HFFc6 (cell line): Measurements from ENCODE around the gene TRMU. TPM values are rescaled to one million over a fixed set of nuclear protein-coding genes. Genes with fewer than 3 reads are reported as not detected.

ENCODE experiments used
- DNase-seq: peaks from one replicate; pipeline ENCODE4 v3.0.0-alpha.2; 2018
- H3K27ac Mint-ChIP-seq: 2 replicates; pipeline ENCODE4 v1.8.0; 2020; ENCODE audit warnings: mild to moderate bottlenecking, mixed read lengths
- H3K27me3 Mint-ChIP-seq: 2 replicates; pipeline ENCODE4 v1.8.0; 2021; ENCODE audit warnings: mild to moderate bottlenecking, moderate library complexity, mixed read lengths; ENCODE audit not compliant: insufficient read depth
- H3K36me3 Mint-ChIP-seq: 2 replicates; pipeline ENCODE4 v1.8.0; 2021; ENCODE audit warnings: low read depth, mixed read lengths
- H3K4me1 Mint-ChIP-seq: 2 replicates; pipeline ENCODE4 v1.8.0; 2020; ENCODE audit warnings: low read depth, mixed read lengths
- H3K4me3 Mint-ChIP-seq: 2 replicates; pipeline ENCODE4 v1.8.0; 2020; ENCODE audit warnings: mild to moderate bottlenecking, moderate library complexity, mixed read lengths
- H3K9me3 Mint-ChIP-seq: 2 replicates; pipeline ENCODE4 v1.8.0; 2020; ENCODE audit warnings: mild to moderate bottlenecking, mixed read lengths
- CTCF ChIP-seq: fragments of 200-600 bp; sonication (generic); IDR thresholded peaks from 2 replicates; pipeline ENCODE4 v1.5.0; 2021; ENCODE audit warnings: antibody characterized with exemption, mild to moderate bottlenecking
- total RNA-seq, 6 experiments: library from RNA; stranded (reverse); fragmentation: NEBNext Ultra II Directional; extraction: Animal tissue kit (Norgen Biotek cat#: 25700); gene quantifications; 2 replicates in 1 of 6; 3 replicates in 5 of 6; pipeline ENCODE4 v1.2.3, GENCODE V29; 2021

The TRMU gene
- total RNA-seq, 6 experiments from 2014 or later: 26.4 to 36.4 (median 32.4) TPM

GRCh38 chr22:46352276-46352675 is 16.8 kb downstream of the TRMU start:
- H3K27me3 Mint-ChIP-seq: peaks cover 2% of the 10 kb centered on the region; the same call in 1 of the 2 replicates
- DNase-seq: no peak
- TF ChIP-seq CTCF: no peak
- no peak overlapping the region for H3K27ac Mint-ChIP-seq
- no peaks in the 10 kb centered on the region for H3K4me1 Mint-ChIP-seq
- H3K4me3 Mint-ChIP-seq: no peak overlapping the region
- H3K9me3 Mint-ChIP-seq: no peaks in the 10 kb centered on the region
- peaks cover 21% of the 10 kb centered on the region for H3K36me3 Mint-ChIP-seq

- DNase-seq: no peak
- no peak for TF ChIP-seq CTCF
- no peaks in the 10 kb centered on the region for H3K4me1 Mint-ChIP-seq
- no peak overlapping the region for H3K27ac Mint-ChIP-seq
- no peak overlapping the region for H3K4me3 Mint-ChIP-seq
- H3K36me3 Mint-ChIP-seq: peaks cover 21% of the 10 kb centered on the region
- H3K27me3 Mint-ChIP-seq: peaks cover 2% of the 10 kb centered on the region; the same call in 1 of the 2 replicates
- H3K9me3 Mint-ChIP-seq: no peaks in the 10 kb centered on the region
Observed at GRCh38 chr22:46352691-46353386, 17.3 kb downstream of the TRMU start.

- no peak for DNase-seq
- Mint-ChIP-seq H3K27ac (peak overlapping the region; percentile 17; the same call in 1 of the 2 replicates), H3K4me1 (no peaks in the 10 kb centered on the region), H3K4me3 (no peak overlapping the region), H3K36me3 (peaks cover 18% of the 10 kb centered on the region), H3K27me3 (peaks cover 4% of the 10 kb centered on the region), H3K9me3 (no peaks in the 10 kb centered on the region)
- TF ChIP-seq CTCF: no peak
Observed at GRCh38 chr22:46353483-46354105, 18.1 kb downstream of the TRMU start.

GRCh38 chr22:46354176-46354992 is 18.9 kb downstream of the TRMU start:
- no peak overlapping the region for H3K4me3 Mint-ChIP-seq
- peaks cover 16% of the 10 kb centered on the region for H3K36me3 Mint-ChIP-seq
- DNase-seq: no peak
- no peak for TF ChIP-seq CTCF
- H3K27ac Mint-ChIP-seq: no peak overlapping the region
- H3K27me3 Mint-ChIP-seq: peaks cover 4% of the 10 kb centered on the region
- no peaks in the 10 kb centered on the region for H3K9me3 Mint-ChIP-seq
- no peaks in the 10 kb centered on the region for H3K4me1 Mint-ChIP-seq

- DNase-seq: no peak
- Mint-ChIP-seq H3K9me3 (no peaks in the 10 kb centered on the region), H3K4me3 (no peak overlapping the region), H3K4me1 (no peaks in the 10 kb centered on the region), H3K27me3 (peaks cover 4% of the 10 kb centered on the region), H3K27ac (no peak overlapping the region), H3K36me3 (peaks cover 16% of the 10 kb centered on the region)
- no peak for TF ChIP-seq CTCF
Observed at GRCh38 chr22:46354993-46355305, 19.4 kb downstream of the TRMU start.
